Stimulated activated CD4-positive, alpha-beta T cell treated with anti-CD3 and anti-CD28 coated beads, Interleukin-4, amount 100 ng/mL, for 48 hours (primary cell): ENCODE measurements around the gene SUSD5.
"Not testable (repeated sequence)": the region's sequence is repeated elsewhere in the genome, so short reads cannot be mapped to it uniquely, and the experiment has no call there.

ENCODE experiments used
- DNase-seq, 2 donors: peaks; one replicate each; pipeline ENCODE4 v3.0.0-alpha.2; 2020; ENCODE audit warnings: low read depth in 2 of 2

SUSD5 gene

GRCh38 chr3:33115024-33115768, 103.4 kb downstream of the SUSD5 start:
- DNase-seq, result no peak

- no peak for DNase-seq
These were observed 104.0 kb downstream of the SUSD5 start for GRCh38 chr3:33114622-33115023.

- DNase-seq, result peak; percentile 83 to 84
These were observed 104.6 kb downstream of the SUSD5 start, which contains the start of gene CRTAP for GRCh38 chr3:33113772-33114621. Gene CRTAP, plus strand, starts transcription at chr3:33114014. Its CDS starts 64 bp downstream, at chr3:33114078.

- no peak for DNase-seq
These were observed 107.0 kb downstream of the SUSD5 start for GRCh38 chr3:33111581-33111980.

GRCh38 chr3:33106854-33107253, 111.8 kb downstream of the SUSD5 start:
- not testable (repeated sequence) for DNase-seq

GRCh38 chr3:33105341-33105948, 113.2 kb downstream of the SUSD5 start:
- no peak for DNase-seq

GRCh38 chr3:33104803-33105202, 113.8 kb downstream of the SUSD5 start:
- no peak for DNase-seq

- no peak for DNase-seq
These were observed 115.1 kb downstream of the SUSD5 start for GRCh38 chr3:33103480-33103879.

GRCh38 chr3:33103034-33103433, 115.6 kb downstream of the SUSD5 start:
- DNase-seq, result no peak

- DNase-seq, result no peak
These were observed 118.4 kb downstream of the SUSD5 start for GRCh38 chr3:33100229-33100628.
